ENCODE measurements around the gene ABAT. TPM values are rescaled to one million over a fixed set of nuclear protein-coding genes. Genes with fewer than 3 reads are reported as not detected.

The ABAT gene
- total RNA-seq, 1 experiment from 2014 or later: 7.3 TPM

DNA sequence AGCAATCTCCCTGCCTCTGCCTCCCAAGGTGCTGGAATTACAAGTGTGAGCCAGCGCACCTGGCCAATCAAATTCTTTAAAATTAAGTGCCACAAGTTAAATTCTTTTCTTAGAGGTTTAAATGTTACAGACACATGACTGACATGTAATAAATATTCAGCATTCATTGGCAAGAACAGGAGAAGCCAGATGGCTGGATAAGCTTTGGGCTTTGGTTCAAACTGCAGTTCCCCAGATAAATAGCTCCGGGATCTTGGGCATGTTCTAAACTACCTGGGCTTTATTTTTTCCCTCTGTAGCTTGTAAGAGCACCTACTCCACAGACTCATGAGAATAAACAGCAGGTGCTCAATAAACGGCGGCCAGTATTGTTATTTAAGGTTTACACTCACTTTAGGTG is 34.1 kb downstream of the ABAT start:
- Histone ChIP-seq H3K79me2 (ENCODE audit: insufficient read depth, low read length) (no peaks in the 10 kb centered on the region), H3K18ac (ENCODE audit: insufficient read length, low read depth, low read length) (no peak overlapping the region), H3K79me1 (ENCODE audit: insufficient read depth, low read depth, low read length, poor library complexity, severe bottlenecking) (no peaks in the 10 kb centered on the region), H2AFZ (ENCODE audit: low read length) (no peak overlapping the region), H2BK5ac (ENCODE audit: insufficient read length, low read length) (no peak overlapping the region), H3K14ac (ENCODE audit: insufficient read depth, low read length) (no peak overlapping the region), H3K4me1 (ENCODE audit: insufficient read depth, low read length) (no peaks in the 10 kb centered on the region), H2BK120ac (ENCODE audit: low read depth, low read length, poor library complexity, severe bottlenecking) (no peak overlapping the region), H3K9ac (ENCODE audit: extremely low read depth, insufficient read length, low read length) (no peak overlapping the region), H3K23ac (ENCODE audit: insufficient read length, low read depth, low read length) (no peak overlapping the region), H2BK12ac (ENCODE audit: insufficient read length, low read depth, low read length) (no peak overlapping the region), H2BK15ac (ENCODE audit: low read depth, low read length) (no peak overlapping the region), H3T11ph (ENCODE audit: low read length) (no peak overlapping the region), H3K27me3 (ENCODE audit: insufficient read depth, low read length) (no peaks in the 10 kb centered on the region), H2BK20ac (ENCODE audit: low read depth, low read length, poor library complexity, severe bottlenecking) (no peak overlapping the region), H3K27ac (ENCODE audit: insufficient read length, low read depth, low read length) (no peak overlapping the region), H3K4me2 (ENCODE audit: insufficient read depth, insufficient read length, low read length) (no peak overlapping the region), H4K5ac (ENCODE audit: insufficient read length, low read depth, low read length) (no peak overlapping the region), H3K9me3 (ENCODE audit: control insufficient read depth, low read depth, low read length) (no peaks in the 10 kb centered on the region), H3K4ac (ENCODE audit: low read depth, low read length) (no peak overlapping the region), H2AK5ac (ENCODE audit: insufficient read length, low read length) (no peak overlapping the region), H4K20me1 (ENCODE audit: control insufficient read depth, insufficient read depth, insufficient read length) (no peaks in the 10 kb centered on the region), H4K91ac (ENCODE audit: insufficient read length, low read depth, low read length) (no peak overlapping the region), H4K8ac (replicated peaks; ENCODE audit: insufficient read length, low read depth, low read length) (no peak overlapping the region), H3K56ac (ENCODE audit: insufficient read length, low read depth, low read length) (no peak overlapping the region), H3K23me2 (ENCODE audit: insufficient read length, low read depth, low read length, poor library complexity, severe bottlenecking) (no peaks in the 10 kb centered on the region)
- H3K27ac Mint-ChIP-seq: no peak overlapping the region
- H3K4me3 Mint-ChIP-seq: no peak overlapping the region
- H3K36me3 Mint-ChIP-seq (ENCODE audit: insufficient read depth in 1 of 3, low read depth in 3 of 3): no peaks in the 10 kb centered on the region
- H3K9me3 Mint-ChIP-seq: no peaks in the 10 kb centered on the region; a peak in 1 of 5 replicates
- peaks cover 3% of the 10 kb centered on the region; the same call in 1 of the 2 replicates for H3K27me3 Mint-ChIP-seq (ENCODE audit: low read depth)
- WGBS (ENCODE audit: extremely low coverage, insufficient read length, low lambda C conversion rate): no CpG with 5 or more reads among the region's 4 CpGs
- DNase-seq: no peak
- peaks cover 14 to 19% of the 10 kb centered on the region in 2 experiments for H3K4me1 Mint-ChIP-seq
- TF ChIP-seq, protein P1, sequence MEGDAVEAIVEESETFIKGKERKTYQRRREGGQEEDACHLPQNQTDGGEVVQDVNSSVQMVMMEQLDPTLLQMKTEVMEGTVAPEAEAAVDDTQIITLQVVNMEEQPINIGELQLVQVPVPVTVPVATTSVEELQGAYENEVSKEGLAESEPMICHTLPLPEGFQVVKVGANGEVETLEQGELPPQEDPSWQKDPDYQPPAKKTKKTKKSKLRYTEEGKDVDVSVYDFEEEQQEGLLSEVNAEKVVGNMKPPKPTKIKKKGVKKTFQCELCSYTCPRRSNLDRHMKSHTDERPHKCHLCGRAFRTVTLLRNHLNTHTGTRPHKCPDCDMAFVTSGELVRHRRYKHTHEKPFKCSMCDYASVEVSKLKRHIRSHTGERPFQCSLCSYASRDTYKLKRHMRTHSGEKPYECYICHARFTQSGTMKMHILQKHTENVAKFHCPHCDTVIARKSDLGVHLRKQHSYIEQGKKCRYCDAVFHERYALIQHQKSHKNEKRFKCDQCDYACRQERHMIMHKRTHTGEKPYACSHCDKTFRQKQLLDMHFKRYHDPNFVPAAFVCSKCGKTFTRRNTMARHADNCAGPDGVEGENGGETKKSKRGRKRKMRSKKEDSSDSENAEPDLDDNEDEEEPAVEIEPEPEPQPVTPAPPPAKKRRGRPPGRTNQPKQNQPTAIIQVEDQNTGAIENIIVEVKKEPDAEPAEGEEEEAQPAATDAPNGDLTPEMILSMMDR (conservative IDR thresholded peaks at IDR 0.05): no peak
